Islet of Langerhans (tissue), 1 donor: ENCODE results near the gene C4BPB.
"Not testable (repeated sequence)": the region's sequence is repeated elsewhere in the genome, so short reads cannot be mapped to it uniquely, and the experiment has no call there.

Experiments used
- FAIRE-seq: peaks from one replicate; lab custom pipeline; 2011; peaks lifted over from hg19 to GRCh38; lab: Jason Lieb, UNC

Gene C4BPB, protein sequence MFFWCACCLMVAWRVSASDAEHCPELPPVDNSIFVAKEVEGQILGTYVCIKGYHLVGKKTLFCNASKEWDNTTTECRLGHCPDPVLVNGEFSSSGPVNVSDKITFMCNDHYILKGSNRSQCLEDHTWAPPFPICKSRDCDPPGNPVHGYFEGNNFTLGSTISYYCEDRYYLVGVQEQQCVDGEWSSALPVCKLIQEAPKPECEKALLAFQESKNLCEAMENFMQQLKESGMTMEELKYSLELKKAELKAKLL

GRCh38 chr1:207088701-207089626, at the start of gene C4BPB:
C4BPB (plus strand) TSS chr1:207088860; CDS start chr1:207089532, 672 bp downstream.
- FAIRE-seq = no peak

GRCh38 chr1:207039380-207040180, 49.1 kb upstream of the C4BPB start:
- FAIRE-seq = peak; percentile 21

DNA sequence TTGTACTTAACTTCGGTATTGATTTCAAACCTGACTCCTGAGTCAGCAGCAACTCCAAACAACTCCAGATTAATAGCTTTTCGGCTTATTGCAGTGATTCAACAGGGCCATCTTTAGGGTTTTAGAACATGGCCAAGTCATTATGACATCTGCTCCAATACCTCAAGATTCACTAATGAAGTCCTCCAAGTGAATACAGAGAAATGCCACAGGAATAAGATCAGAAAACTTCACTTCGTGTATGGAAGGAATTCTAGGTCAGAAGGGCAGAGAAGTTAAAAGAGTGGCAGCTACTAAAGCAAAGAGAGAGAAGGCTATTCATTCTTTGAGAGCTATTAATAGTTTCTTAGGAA, 48.5 kb upstream of the C4BPB start:
- FAIRE-seq = no peak

GRCh38 chr1:207041397-207041796, 47.3 kb upstream of the C4BPB start:
- FAIRE-seq = not testable (repeated sequence)

DNA sequence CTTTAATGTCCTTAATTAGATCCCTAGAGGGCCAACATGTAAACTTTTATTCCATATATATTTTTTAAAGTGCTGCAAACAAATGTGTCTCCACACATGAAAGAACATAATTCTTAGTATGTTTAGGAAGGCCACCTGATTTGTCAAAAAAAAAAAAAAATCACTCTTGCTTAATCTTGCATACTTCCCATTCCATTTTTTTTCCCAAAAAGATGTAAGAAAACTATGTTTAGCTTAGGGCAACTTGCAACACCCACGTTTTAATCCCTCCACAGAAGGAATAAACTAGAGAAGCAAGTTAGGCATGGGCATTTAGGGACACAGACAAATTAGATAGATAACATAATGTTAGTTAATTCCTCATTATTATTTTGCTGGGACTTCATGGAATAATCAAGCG, 43.2 kb upstream of the C4BPB start:
- no peak for FAIRE-seq

GRCh38 chr1:207047505-207047904, 41.2 kb upstream of the C4BPB start:
- FAIRE-seq = no peak

- FAIRE-seq = no peak
Measured at GRCh38 chr1:207048041-207048440, 40.6 kb upstream of the C4BPB start.

- FAIRE-seq = no peak
Measured at GRCh38 chr1:207049054-207049453, 39.6 kb upstream of the C4BPB start.

DNA sequence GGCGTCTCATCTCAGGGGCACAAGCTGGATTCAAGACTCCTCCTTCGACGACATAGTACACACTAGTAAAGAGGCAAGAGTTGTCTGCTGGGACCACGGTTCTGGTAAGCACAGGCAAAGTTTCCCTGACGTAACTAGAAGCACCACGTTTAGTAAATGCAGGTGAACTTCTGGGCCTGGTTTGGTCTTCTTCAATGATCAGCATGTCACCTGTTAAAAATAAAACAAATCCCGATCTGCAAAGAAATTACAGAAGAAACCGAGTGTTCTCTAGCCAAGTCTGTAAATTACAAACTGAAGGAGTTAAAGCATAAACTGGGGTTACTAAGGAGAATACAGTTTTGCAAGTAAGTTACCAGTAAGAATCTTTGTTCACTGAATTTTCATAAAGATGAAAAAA, 39.1 kb upstream of the C4BPB start:
- FAIRE-seq = no peak

DNA sequence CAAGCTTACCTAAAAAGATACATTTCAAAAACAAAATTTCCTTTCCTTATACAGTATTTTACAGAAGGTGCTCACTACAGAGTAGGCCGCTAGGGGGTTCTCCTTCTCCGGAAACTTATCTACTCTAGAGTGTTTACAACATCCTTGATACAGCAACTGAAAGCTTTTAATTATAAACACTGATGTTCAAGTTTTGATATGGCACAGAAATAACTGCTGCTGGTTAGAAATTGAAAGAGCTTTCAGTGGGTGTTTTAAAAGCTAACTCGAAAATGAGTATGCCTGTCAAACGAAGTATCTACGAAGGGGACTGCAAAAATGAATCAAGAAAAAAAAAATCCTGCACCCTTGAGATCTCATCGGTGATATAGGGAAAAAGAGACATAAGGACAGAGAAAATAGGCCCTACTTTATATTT, 38.7 kb upstream of the C4BPB start:
- peak; percentile 77 for FAIRE-seq

DNA sequence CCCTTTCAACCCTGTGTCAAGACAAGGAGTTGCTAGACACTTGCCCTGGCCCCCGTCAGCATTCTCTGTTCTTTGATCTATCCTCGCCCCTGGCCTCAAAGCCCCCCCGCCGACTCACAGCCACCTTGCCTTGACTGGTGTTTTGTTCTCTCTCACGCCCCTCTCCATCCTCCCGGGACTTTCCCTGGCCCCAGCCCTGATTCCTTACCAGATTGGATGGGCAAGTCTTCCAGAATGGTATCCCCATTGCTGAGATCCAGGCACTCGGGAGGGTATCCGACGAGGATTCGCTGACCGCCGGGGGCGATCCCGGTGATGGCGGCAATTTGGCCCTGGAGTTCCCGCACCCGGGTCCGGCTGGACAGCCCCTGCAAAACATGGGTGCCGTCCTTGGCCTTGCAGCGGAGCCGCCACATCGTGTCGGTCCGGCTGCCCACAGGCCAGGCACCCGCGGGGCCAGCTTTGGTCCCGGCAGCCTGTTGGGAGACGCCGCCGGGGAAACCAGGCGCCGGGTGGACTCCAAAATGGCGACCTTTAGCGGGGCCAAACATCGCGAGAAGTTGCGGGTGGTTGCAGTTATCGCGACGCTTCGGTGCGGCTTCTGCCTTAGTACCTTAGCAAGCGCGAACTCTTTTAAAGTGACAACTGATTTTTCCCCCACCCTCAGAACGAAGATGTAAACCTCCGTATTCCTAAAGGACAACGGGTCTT, 38.0 kb upstream of the C4BPB start:
- no peak for FAIRE-seq

DNA sequence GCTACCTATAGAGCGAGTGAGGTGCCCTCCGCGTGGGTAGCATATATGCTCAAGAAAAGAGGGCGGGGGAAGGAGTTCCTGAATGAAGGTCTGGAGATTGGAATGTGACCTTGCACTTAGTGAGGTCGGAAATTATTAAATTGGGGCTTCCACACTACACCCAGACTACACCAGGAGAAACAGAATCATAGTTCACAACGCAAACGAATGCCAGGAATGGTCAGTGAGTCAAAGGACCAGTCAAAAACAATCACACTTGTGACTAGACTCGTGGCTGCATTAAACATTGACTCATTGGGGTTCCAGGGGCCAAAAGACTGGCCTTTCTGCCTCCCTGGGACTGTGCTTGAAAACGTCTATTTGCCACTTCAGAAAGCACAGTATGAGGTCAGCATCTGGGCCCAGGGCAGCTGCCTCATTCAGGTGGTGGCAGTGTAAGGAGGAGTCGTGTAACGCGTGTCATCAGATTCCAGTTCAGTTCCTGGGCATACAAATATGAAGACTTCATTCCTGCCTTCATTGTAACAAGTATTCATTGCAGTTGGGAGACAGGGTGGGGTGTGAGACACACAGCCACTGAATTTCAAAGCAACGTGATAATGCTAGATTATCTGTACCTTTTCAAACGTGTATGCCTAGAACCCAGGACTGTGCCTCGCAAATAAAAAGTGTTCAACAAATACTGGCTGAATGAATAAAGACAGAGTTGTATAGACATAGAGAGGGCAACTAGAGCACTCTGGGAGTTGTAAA, 37.3 kb upstream of the C4BPB start, which contains the start of gene YOD1:
Gene YOD1 (minus strand): TSS at position 18 of the 753 bp plus-strand sequence. CDS start 178 bp downstream, outside the sequence.
- FAIRE-seq = no peak

GRCh38 chr1:207052911-207053769, 35.5 kb upstream of the C4BPB start, which contains the start of gene PFKFB2:
PFKFB2 (plus strand) TSS chr1:207053275; CDS start chr1:207054718, 1,443 bp downstream.
- peak; percentile 89 for FAIRE-seq

DNA sequence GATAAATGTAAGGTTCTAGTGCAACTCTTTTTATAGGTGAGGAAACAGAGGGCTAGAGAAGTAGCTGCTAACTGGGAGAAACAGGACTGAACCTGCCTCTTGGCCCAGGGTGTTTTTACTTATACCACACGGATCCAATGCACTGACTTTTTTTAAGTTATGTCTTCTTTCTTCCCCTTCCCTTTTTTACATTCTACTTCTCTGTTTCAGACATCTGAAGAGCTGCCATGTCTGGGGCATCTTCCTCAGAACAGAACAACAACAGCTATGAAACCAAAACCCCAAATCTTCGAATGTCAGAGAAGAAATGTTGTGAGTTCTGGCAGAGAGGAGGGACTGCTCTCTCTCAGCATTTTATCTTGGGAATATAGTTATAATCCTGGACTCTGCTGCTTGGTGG, 34.2 kb upstream of the C4BPB start:
- no peak for FAIRE-seq

DNA sequence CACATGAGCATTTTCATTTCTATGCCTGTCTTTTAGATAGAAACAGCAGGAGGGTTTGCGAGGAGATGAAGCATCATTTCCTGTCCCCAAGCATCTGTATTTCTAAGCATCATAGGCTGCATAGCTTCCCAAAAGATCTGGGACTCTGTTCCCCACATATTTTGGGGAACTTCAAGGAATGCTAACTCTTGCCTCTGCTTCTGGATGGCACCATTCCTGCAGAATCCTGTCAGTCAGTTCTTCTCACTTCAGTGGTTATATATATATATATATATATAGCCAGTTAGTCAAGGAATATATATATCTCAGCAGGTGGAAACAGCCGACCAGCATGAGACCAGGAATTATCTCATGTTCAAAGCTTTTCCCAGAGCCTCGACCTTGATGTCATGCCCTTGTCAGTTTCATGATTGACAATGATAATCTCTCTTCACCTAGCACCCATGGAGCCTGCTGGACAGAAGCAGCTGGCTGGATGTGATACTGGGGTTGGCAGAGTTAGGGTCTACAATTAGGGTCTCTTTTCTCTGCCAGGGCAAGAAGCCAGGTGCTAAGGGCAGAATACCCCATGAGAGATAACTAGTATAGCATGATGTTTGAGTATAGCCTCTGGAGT, 33.2 kb upstream of the C4BPB start:
- no peak for FAIRE-seq

- no peak for FAIRE-seq
Measured at GRCh38 chr1:207056673-207057072, 32.0 kb upstream of the C4BPB start.

DNA sequence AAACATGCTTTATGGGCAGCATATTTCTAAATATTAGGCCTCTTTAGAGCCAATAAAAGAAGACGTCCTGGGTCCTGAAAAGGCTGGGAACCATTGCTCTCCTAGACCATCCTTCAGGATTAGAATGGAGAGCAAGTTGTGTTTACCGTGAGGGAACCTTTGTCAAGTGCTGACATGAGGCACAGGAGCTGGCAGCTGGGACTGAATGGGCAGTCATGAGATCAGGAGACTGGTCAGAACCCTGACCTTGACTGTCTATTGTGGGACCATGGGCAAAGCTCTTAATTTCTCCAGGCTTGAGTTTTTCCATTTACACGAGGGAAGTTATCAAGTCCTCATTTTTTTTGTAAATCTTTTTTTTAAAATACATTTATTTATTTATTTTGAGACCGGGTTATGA, 30.4 kb upstream of the C4BPB start:
- no peak for FAIRE-seq

- FAIRE-seq = peak; percentile 70
Measured at GRCh38 chr1:207058878-207059867, 29.5 kb upstream of the C4BPB start.
